ENCODE measurements around the gene AQP10.
"Not testable (repeated sequence)": the region's sequence is repeated elsewhere in the genome, so short reads cannot be mapped to it uniquely, and the experiment has no call there.

AQP10 gene

GRCh38 chr1:154304664-154305337, 16.1 kb upstream of the AQP10 start:
- Histone ChIP-seq H3K4me2 (no peak overlapping the region), H3K79me2 (ENCODE audit: insufficient read depth, low read depth) (no peaks in the 10 kb centered on the region)

GRCh38 chr1:154306151-154306550, 14.7 kb upstream of the AQP10 start:
- Histone ChIP-seq H3K4me3 (IDR thresholded peaks at IDR 0.05; ENCODE audit: insufficient read depth, low read depth, low read length) (no peak overlapping the region), H3K27ac (no peak overlapping the region), H3K27me3 (ENCODE audit: insufficient read depth, low read depth) (no peaks in the 10 kb centered on the region), H2AFZ (ENCODE audit: low read depth) (no peak overlapping the region), H3K4me1 (ENCODE audit: low read depth, poor library complexity, severe bottlenecking) (peaks cover 15% of the 10 kb centered on the region), H3K36me3 (ENCODE audit: insufficient read depth) (no peaks in the 10 kb centered on the region), H3K79me2 (ENCODE audit: insufficient read depth, low read depth) (no peaks in the 10 kb centered on the region), H3K4me2 (no peak overlapping the region), H3K9ac (no peak overlapping the region), H4K20me1 (ENCODE audit: insufficient read depth) (no peaks in the 10 kb centered on the region)
- no peak for TF ChIP-seq CTCF (conservative IDR thresholded peaks at IDR 0.05; ENCODE audit: low read depth, low read length)

More at GRCh38 chr1:154304664-154305337, 16.1 kb upstream of the AQP10 start:
- no peak overlapping the region for H3K4me3 ChIP-seq (IDR thresholded peaks at IDR 0.05; ENCODE audit: insufficient read depth, low read depth, low read length)
- H2AFZ ChIP-seq (ENCODE audit: low read depth) = no peak overlapping the region
- H3K27me3 ChIP-seq (ENCODE audit: insufficient read depth, low read depth) = no peaks in the 10 kb centered on the region
- TF ChIP-seq CTCF (conservative IDR thresholded peaks at IDR 0.05; ENCODE audit: low read depth, low read length) = no peak
- H3K27ac ChIP-seq = no peak overlapping the region
- H3K9ac ChIP-seq = no peak overlapping the region
- peaks cover 15% of the 10 kb centered on the region for H3K4me1 ChIP-seq (ENCODE audit: low read depth, poor library complexity, severe bottlenecking)
- no peaks in the 10 kb centered on the region for H4K20me1 ChIP-seq (ENCODE audit: insufficient read depth)
- no peaks in the 10 kb centered on the region for H3K36me3 ChIP-seq (ENCODE audit: insufficient read depth)

- not testable (repeated sequence) for H3K9ac ChIP-seq; H4K20me1 ChIP-seq (ENCODE audit: insufficient read depth); H3K27ac ChIP-seq; H3K4me3 ChIP-seq (IDR thresholded peaks at IDR 0.05; ENCODE audit: insufficient read depth, low read depth, low read length); H3K79me2 ChIP-seq (ENCODE audit: insufficient read depth, low read depth); H3K4me2 ChIP-seq; H3K27me3 ChIP-seq (ENCODE audit: insufficient read depth, low read depth); H3K36me3 ChIP-seq (ENCODE audit: insufficient read depth)
- peaks cover 15% of the 10 kb centered on the region for H3K4me1 ChIP-seq (ENCODE audit: low read depth, poor library complexity, severe bottlenecking)
- H2AFZ ChIP-seq (ENCODE audit: low read depth) = peak overlapping the region; percentile 1; the same call in 1 of the 2 replicates
Observed at GRCh38 chr1:154307670-154308270, 13.1 kb upstream of the AQP10 start.

- not testable (repeated sequence) for H3K36me3 ChIP-seq (ENCODE audit: insufficient read depth); H3K4me3 ChIP-seq (IDR thresholded peaks at IDR 0.05; ENCODE audit: insufficient read depth, low read depth, low read length); H3K27ac ChIP-seq; H3K27me3 ChIP-seq (ENCODE audit: insufficient read depth, low read depth); H4K20me1 ChIP-seq (ENCODE audit: insufficient read depth); H3K9ac ChIP-seq; H2AFZ ChIP-seq (ENCODE audit: low read depth); H3K4me2 ChIP-seq; H3K79me2 ChIP-seq (ENCODE audit: insufficient read depth, low read depth)
- peaks cover 15% of the 10 kb centered on the region for H3K4me1 ChIP-seq (ENCODE audit: low read depth, poor library complexity, severe bottlenecking)
Observed at GRCh38 chr1:154309136-154309535, 11.8 kb upstream of the AQP10 start.

- not testable (repeated sequence) for H3K27ac ChIP-seq; H3K36me3 ChIP-seq (ENCODE audit: insufficient read depth); H3K79me2 ChIP-seq (ENCODE audit: insufficient read depth, low read depth); H3K4me3 ChIP-seq (IDR thresholded peaks at IDR 0.05; ENCODE audit: insufficient read depth, low read depth, low read length); H3K27me3 ChIP-seq (ENCODE audit: insufficient read depth, low read depth); H3K4me2 ChIP-seq; H2AFZ ChIP-seq (ENCODE audit: low read depth); H4K20me1 ChIP-seq (ENCODE audit: insufficient read depth); H3K9ac ChIP-seq
- peaks cover 11% of the 10 kb centered on the region for H3K4me1 ChIP-seq (ENCODE audit: low read depth, poor library complexity, severe bottlenecking)
Observed at GRCh38 chr1:154312229-154313065, 8.4 kb upstream of the AQP10 start.
